NCI-H1436 (cell line): ENCODE results near the gene POTEM.
"Not testable (repeated sequence)": the region's sequence is repeated elsewhere in the genome, so short reads cannot be mapped to it uniquely, and the experiment has no call there.

ENCODE experiments used
- DNase-seq: peaks from one replicate; lab custom pipeline; 2025; lab: John Stamatoyannopoulos, UW

The POTEM gene

GRCh38 chr14:18967134-18967533 lies at the start of gene POTEM:
Gene POTEM, plus strand, starts transcription at chr14:18967434. Its CDS starts 52 bp downstream, at chr14:18967486.
- not testable (repeated sequence) for DNase-seq

- not testable (repeated sequence) for DNase-seq
These were observed 48.9 kb upstream of the POTEM start for GRCh38 chr14:18918345-18918744.

- DNase-seq: not testable (repeated sequence)
These were observed 47.2 kb upstream of the POTEM start for GRCh38 chr14:18920052-18920451.

- DNase-seq: not testable (repeated sequence)
These were observed 46.1 kb upstream of the POTEM start for GRCh38 chr14:18921055-18921701.

- not testable (repeated sequence) for DNase-seq
These were observed 30.4 kb upstream of the POTEM start for GRCh38 chr14:18936848-18937247.

- not testable (repeated sequence) for DNase-seq
These were observed 28.5 kb upstream of the POTEM start for GRCh38 chr14:18938733-18939132.

- not testable (repeated sequence) for DNase-seq
These were observed 17.3 kb upstream of the POTEM start for GRCh38 chr14:18949939-18950338.

- DNase-seq: not testable (repeated sequence)
These were observed 14.1 kb upstream of the POTEM start for GRCh38 chr14:18953085-18953484.

- not testable (repeated sequence) for DNase-seq
These were observed 11.4 kb upstream of the POTEM start for GRCh38 chr14:18955816-18956215.

- not testable (repeated sequence) for DNase-seq
These were observed 5.7 kb upstream of the POTEM start for GRCh38 chr14:18961576-18961975.

GRCh38 chr14:18962143-18962542 lies 5.1 kb upstream of the POTEM start:
- not testable (repeated sequence) for DNase-seq

- DNase-seq: not testable (repeated sequence)
These were observed 4.0 kb upstream of the POTEM start for GRCh38 chr14:18963276-18963675.

GRCh38 chr14:18964878-18965277 lies 2.4 kb upstream of the POTEM start:
- DNase-seq: not testable (repeated sequence)

GRCh38 chr14:19002566-19002965 lies 35.3 kb downstream of the POTEM start:
- DNase-seq: not testable (repeated sequence)

- not testable (repeated sequence) for DNase-seq
These were observed 39.3 kb downstream of the POTEM start for GRCh38 chr14:19006490-19006889.

- DNase-seq: not testable (repeated sequence)
These were observed 40.4 kb downstream of the POTEM start for GRCh38 chr14:19007678-19008077.

- DNase-seq: not testable (repeated sequence)
These were observed 43.8 kb downstream of the POTEM start for GRCh38 chr14:19011029-19011428.

GRCh38 chr14:19011703-19012102 lies 44.5 kb downstream of the POTEM start:
- not testable (repeated sequence) for DNase-seq

- DNase-seq: not testable (repeated sequence)
These were observed 48.0 kb downstream of the POTEM start for GRCh38 chr14:19015185-19015584.

GRCh38 chr14:19025080-19025589 lies 57.9 kb downstream of the POTEM start:
- DNase-seq: not testable (repeated sequence)

- DNase-seq: not testable (repeated sequence)
These were observed 59.6 kb downstream of the POTEM start for GRCh38 chr14:19026649-19027351.

GRCh38 chr14:19027895-19028294 lies 60.7 kb downstream of the POTEM start:
- not testable (repeated sequence) for DNase-seq

- not testable (repeated sequence) for DNase-seq
These were observed 69.7 kb downstream of the POTEM start for GRCh38 chr14:19036811-19037382.
